NCI-H82 treated with DMSO at 0.1 percent for 48 hours (cell line): Measurements from ENCODE around the gene EML6.

Source experiments
- DNase-seq: peaks from one replicate; lab custom pipeline; 2025; ENCODE audit not compliant: unreplicated experiment; lab: John Stamatoyannopoulos, UW

EML6 gene

GRCh38 chr2:54962511-54962910 is 239.0 kb downstream of the EML6 start:
- no peak for DNase-seq

- no peak for DNase-seq
These were observed 239.5 kb downstream of the EML6 start for GRCh38 chr2:54962935-54963440.

GRCh38 chr2:54963476-54963875 is 240.0 kb downstream of the EML6 start:
- no peak for DNase-seq

- no peak for DNase-seq
These were observed 240.8 kb downstream of the EML6 start for GRCh38 chr2:54964271-54964670.

- no peak for DNase-seq
These were observed 241.4 kb downstream of the EML6 start for GRCh38 chr2:54964816-54965215.

- no peak for DNase-seq
These were observed 242.0 kb downstream of the EML6 start for GRCh38 chr2:54965425-54965824.

- no peak for DNase-seq
These were observed 242.8 kb downstream of the EML6 start for GRCh38 chr2:54966165-54966832.

- no peak for DNase-seq
These were observed 243.4 kb downstream of the EML6 start for GRCh38 chr2:54966837-54967236.

- no peak for DNase-seq
These were observed 243.8 kb downstream of the EML6 start for GRCh38 chr2:54967269-54967668.

GRCh38 chr2:54967759-54968365 is 244.4 kb downstream of the EML6 start:
- no peak for DNase-seq

GRCh38 chr2:54968561-54969218 is 245.2 kb downstream of the EML6 start:
- no peak for DNase-seq

GRCh38 chr2:54969295-54969939 is 246.0 kb downstream of the EML6 start:
- no peak for DNase-seq

GRCh38 chr2:54969940-54970338 is 246.5 kb downstream of the EML6 start:
- DNase-seq, result no peak

GRCh38 chr2:54975175-54975574 is 251.7 kb downstream of the EML6 start:
- no peak for DNase-seq

- no peak for DNase-seq
These were observed 252.4 kb downstream of the EML6 start for GRCh38 chr2:54975598-54976492.

- DNase-seq, result no peak
These were observed 253.7 kb downstream of the EML6 start for GRCh38 chr2:54977149-54977548.

GRCh38 chr2:54979321-54980044 is 256.0 kb downstream of the EML6 start:
- no peak for DNase-seq

GRCh38 chr2:54981385-54981784 is 257.9 kb downstream of the EML6 start:
- no peak for DNase-seq

- no peak for DNase-seq
These were observed 260.1 kb downstream of the EML6 start for GRCh38 chr2:54983345-54984220.
